ENCODE data around the gene SERPINE1. TPM values are rescaled to one million over a fixed set of nuclear protein-coding genes. Genes with fewer than 3 reads are reported as not detected.
A peak's percentile ranks its signal among the peaks of the same experiment; 100 is the strongest.

SERPINE1 gene
- total and polyA plus RNA-seq, 2 of the 8 experiments (the other 6 are each of a cell fraction or from before 2014, with no cell fraction given) = 3.7 to 5.6 TPM

DNA sequence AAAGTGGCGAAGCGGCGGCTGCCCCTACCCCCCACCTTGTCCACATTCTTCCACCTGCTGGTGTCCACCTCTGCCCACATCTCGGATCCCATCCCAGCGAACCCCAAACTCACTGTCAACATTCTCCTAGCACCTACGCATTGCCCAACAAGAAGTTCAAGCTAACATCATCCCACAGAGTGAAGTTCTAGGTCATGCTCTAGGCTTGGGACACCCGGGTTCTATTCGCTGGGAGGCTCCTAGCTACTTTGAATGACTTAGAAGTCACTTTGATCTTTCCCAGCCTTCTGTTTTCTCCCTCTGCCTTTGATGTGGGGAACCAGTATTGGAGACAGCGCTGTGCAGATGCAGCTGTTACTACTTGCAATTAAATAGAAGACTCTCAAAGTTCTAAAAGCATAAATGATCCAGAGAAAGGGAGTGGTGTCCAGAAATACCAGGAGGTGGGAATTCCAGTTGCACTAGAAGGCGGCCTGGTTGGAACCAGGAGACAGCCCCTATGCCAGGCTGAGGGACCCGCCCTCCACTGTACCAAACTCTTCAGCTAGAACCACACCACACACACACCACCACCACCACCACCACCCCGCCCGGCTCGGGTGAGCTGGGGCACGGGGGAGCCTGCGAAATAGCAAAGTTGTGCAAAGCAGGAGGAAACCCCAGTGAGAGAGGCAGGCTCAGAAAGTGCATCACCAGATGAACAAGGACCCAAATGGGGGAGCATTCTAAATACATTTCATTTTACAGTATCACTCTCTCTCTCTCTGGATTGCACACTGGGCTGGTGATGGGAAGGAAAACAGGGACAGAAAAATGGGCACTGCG, 43.9 kb downstream of the SERPINE1 start:
- Histone ChIP-seq H3K4ac (replicated peaks; ENCODE audit: insufficient read length, low read depth, low read length) (no peak overlapping the region), H4K91ac (replicated peaks; ENCODE audit: insufficient read length, low read length) (no peak overlapping the region), H2BK20ac (ENCODE audit: low read length) (peak overlapping the region; percentile 98; the same call in 1 of the 2 replicates), H3K56ac (replicated peaks; ENCODE audit: insufficient read length, low read depth, low read length) (no peak overlapping the region), H3K4me1 (replicated peaks in 1 of 4; ENCODE audit: control insufficient read depth in 3 of 4, insufficient read depth in 4 of 4, low read length in 3 of 4) (peaks cover 11 to 71% (median 47%) of the 10 kb centered on the region in 4 experiments), H3K14ac (ENCODE audit: insufficient read length) (no peak overlapping the region), H3K18ac (ENCODE audit: extremely low read depth, low read length) (no peak overlapping the region; the same call in 1 of the 2 replicates), H3K27ac (ENCODE audit: low read depth, low read length) (no peak overlapping the region), H3K36me3 (ENCODE audit: control insufficient read depth in 2 of 4, insufficient read depth in 4 of 4, low read length in 3 of 4) (no peaks in the 10 kb centered on the region), H3K79me1 (ENCODE audit: low read depth, low read length) (no peaks in the 10 kb centered on the region), H2AFZ (ENCODE audit: low read length) (no peak overlapping the region), H2BK15ac (ENCODE audit: low read length) (peak overlapping the region; percentile 98; the same call in 1 of the 2 replicates), H4K5ac (ENCODE audit: insufficient read length, low read depth, low read length) (no peak overlapping the region), H3K27me3 (replicated peaks in 1 of 4; ENCODE audit: control insufficient read depth in 3 of 4, extremely low read depth in 1 of 4, insufficient read depth in 3 of 4, low read length in 3 of 4) (peaks cover 54 to 96% (median 84%) of the 10 kb centered on the region in 4 experiments), H3K79me2 (ENCODE audit: control insufficient read depth in 1 of 2, insufficient read depth in 2 of 2, low read length in 2 of 2) (no peaks in the 10 kb centered on the region), H3K23ac (ENCODE audit: insufficient read length) (no peak overlapping the region), H2BK5ac (ENCODE audit: low read depth, low read length) (no peak overlapping the region), H3K4me3 (ENCODE audit: extremely low read depth in 1 of 4, insufficient read depth in 2 of 4, low read depth in 3 of 4, low read length in 4 of 4) (peak overlapping the region in 3 of 4 experiments; percentile 30 to 68 (median 44); a peak in 4 of 8 replicates), H2BK12ac (ENCODE audit: low read depth, low read length) (peak overlapping the region; percentile 87; the same call in 1 of the 2 replicates), H3K9me3 (ENCODE audit: insufficient read depth in 2 of 2, low read depth in 1 of 2, low read length in 1 of 2) (no peaks in the 10 kb centered on the region), H3K9ac (replicated peaks in 1 of 4; ENCODE audit: extremely low read depth in 1 of 4, low read depth in 3 of 4, low read length in 3 of 4) (no peak overlapping the region), H3K4me2 (ENCODE audit: insufficient read depth in 1 of 2, low read depth in 2 of 2, low read length in 2 of 2) (peak overlapping the region; percentile 44 to 95), H4K8ac (ENCODE audit: extremely low read depth, insufficient read depth, low read length) (no peak overlapping the region), H4K20me1 (replicated peaks in 1 of 2; ENCODE audit: control insufficient read depth in 1 of 2, insufficient read depth in 2 of 2, low read length in 2 of 2) (peaks cover 0 to 9% of the 10 kb centered on the region in 2 experiments), H2BK120ac (replicated peaks; ENCODE audit: low read depth, low read length) (no peak overlapping the region), H3K23me2 (ENCODE audit: low read depth, low read length) (peaks cover 33% of the 10 kb centered on the region), H2AK5ac (ENCODE audit: low read depth, low read length) (no peak overlapping the region)
- TF ChIP-seq ATF2 (IDR thresholded peaks at IDR 0.05; ENCODE audit: low read length) (no peak), POLR2AphosphoS5 (IDR thresholded peaks at IDR 0.05; ENCODE audit: low read depth, low read length) (no peak), SUZ12 (IDR thresholded peaks at IDR 0.05; ENCODE audit: low read length) (peak; percentile 38), RAD21 (IDR thresholded peaks at IDR 0.05 in 1 of 2, conservative IDR thresholded peaks at IDR 0.05 in 1 of 2; ENCODE audit: low read depth in 2 of 2, low read length in 2 of 2) (no peak), EZH2 (IDR thresholded peaks at IDR 0.05; ENCODE audit: low read depth, low read length, severe bottlenecking) (peak; percentile 79)
- CTCF ChIA-PET (ENCODE audit: partially characterized antibody) = interaction anchor here (0.6 to 3.0 kb wide), 26 partner anchors 8 to 276 kb away, joined by 3 to 38 read pairs (median 4); partner anchors contain the start of genes MOGAT3 and NAT16
- no peak for DNase-seq (ENCODE audit: low read depth in 1 of 2, low spot score in 2 of 2)
- FAIRE-seq = no peak
- WGBS, 2 experiments (ENCODE audit: extremely low coverage in 1 of 2, insufficient coverage in 1 of 2, insufficient read length in 1 of 2, insufficient replicate concordance in 2 of 2, low coverage in 1 of 2, low lambda C conversion rate in 2 of 2, missing lambda C conversion rate in 1 of 2) = 8% methylated on average over 17 of the region's 17 CpGs; no CpG with 5 or more reads in 1 of the 2 experiments
- POLR2A ChIA-PET (ENCODE audit: partially characterized antibody) = interaction anchor here (0.6 to 2.2 kb wide), 10 partner anchors 8 to 315 kb away, joined by 3 to 10 read pairs (median 4); no protein-coding TSS in a partner anchor

Measured in H1 (cell line).